Measurements from ENCODE around the gene ZNF79. TPM values are rescaled to one million over a fixed set of nuclear protein-coding genes. Genes with fewer than 3 reads are reported as not detected.

ZNF79 gene
- total RNA-seq, 1 experiment from 2014 or later, result 9.0 TPM

DNA sequence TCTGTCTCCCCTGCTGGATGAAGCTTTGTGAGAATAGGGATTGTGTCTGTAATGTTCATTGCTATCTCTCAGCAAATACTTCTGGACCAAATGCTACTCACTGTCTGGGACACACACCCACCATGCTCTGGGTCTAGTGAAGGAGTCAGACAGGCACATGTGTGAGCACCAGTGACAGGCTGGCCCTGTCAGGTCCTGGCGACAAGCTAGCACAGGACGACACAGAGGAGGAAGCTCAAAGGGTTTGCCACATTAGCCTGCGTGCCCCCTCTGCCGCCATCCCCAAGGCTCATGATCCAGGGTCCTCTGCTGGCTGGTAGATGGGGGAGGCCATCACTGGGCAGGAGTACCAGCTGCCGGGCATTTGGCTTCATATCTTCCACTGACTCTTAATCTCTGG lies 50.4 kb downstream of the ZNF79 start:
- CTCF ChIA-PET, result interaction anchor here (1.1 kb wide), 1 partner anchor 29 kb away, joined by 4 read pairs; no protein-coding TSS in a partner anchor

DNA sequence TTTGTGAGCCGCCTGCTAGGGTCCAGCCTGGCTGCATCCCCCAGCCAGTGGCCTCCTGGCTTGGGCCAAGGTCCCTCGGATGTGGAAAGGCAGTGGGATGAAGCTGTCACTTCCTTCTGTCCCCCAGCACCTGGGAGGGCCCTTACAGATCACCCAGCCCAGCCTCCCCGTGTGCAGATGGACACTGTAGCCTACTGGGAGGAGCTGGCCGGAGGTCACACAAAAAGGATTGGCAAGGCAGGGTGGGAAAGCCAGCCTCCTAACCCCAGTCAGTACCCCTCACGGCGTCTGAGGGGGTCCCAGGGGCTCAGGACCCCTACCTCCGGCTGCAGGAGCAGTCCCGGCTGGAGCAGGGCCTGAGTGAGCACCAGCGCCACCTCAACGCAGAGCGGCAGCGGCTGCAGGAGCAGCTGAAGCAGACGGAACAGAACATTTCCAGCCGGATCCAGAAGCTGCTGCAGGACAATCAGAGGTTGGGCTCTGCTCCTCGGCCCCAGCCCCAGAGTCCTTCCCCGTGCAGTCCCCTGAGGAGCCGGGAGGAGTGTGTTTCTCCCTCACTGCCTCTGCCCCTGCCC lies 55.4 kb downstream of the ZNF79 start:
- DNase-seq (ENCODE audit: low spot score) (no peak), ATAC-seq (no peak)
- TF ChIP-seq, protein P1, sequence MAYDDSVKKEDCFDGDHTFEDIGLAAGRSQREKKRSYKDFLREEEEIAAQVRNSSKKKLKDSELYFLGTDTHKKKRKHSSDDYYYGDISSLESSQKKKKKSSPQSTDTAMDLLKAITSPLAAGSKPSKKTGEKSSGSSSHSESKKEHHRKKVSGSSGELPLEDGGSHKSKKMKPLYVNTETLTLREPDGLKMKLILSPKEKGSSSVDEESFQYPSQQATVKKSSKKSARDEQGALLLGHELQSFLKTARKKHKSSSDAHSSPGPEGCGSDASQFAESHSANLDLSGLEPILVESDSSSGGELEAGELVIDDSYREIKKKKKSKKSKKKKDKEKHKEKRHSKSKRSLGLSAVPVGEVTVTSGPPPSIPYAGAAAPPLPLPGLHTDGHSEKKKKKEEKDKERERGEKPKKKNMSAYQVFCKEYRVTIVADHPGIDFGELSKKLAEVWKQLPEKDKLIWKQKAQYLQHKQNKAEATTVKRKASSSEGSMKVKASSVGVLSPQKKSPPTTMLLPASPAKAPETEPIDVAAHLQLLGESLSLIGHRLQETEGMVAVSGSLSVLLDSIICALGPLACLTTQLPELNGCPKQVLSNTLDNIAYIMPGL (CRISPR knock-in tag; IDR thresholded peaks at IDR 0.05), result no peak
- TF ChIP-seq, protein P2, sequence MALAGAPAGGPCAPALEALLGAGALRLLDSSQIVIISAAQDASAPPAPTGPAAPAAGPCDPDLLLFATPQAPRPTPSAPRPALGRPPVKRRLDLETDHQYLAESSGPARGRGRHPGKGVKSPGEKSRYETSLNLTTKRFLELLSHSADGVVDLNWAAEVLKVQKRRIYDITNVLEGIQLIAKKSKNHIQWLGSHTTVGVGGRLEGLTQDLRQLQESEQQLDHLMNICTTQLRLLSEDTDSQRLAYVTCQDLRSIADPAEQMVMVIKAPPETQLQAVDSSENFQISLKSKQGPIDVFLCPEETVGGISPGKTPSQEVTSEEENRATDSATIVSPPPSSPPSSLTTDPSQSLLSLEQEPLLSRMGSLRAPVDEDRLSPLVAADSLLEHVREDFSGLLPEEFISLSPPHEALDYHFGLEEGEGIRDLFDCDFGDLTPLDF (CRISPR knock-in tag; IDR thresholded peaks at IDR 0.05), result no peak
- TF ChIP-seq TEAD1 (CRISPR knock-in tag; IDR thresholded peaks at IDR 0.05), result no peak
- no peak for TF ChIP-seq CBFB (CRISPR knock-in tag; IDR thresholded peaks at IDR 0.05; ENCODE audit: low read depth)
- TF ChIP-seq, protein P3, sequence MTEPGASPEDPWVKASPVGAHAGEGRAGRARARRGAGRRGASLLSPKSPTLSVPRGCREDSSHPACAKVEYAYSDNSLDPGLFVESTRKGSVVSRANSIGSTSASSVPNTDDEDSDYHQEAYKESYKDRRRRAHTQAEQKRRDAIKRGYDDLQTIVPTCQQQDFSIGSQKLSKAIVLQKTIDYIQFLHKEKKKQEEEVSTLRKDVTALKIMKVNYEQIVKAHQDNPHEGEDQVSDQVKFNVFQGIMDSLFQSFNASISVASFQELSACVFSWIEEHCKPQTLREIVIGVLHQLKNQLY (CRISPR knock-in tag; IDR thresholded peaks at IDR 0.05), result no peak
- TF ChIP-seq, protein P4, sequence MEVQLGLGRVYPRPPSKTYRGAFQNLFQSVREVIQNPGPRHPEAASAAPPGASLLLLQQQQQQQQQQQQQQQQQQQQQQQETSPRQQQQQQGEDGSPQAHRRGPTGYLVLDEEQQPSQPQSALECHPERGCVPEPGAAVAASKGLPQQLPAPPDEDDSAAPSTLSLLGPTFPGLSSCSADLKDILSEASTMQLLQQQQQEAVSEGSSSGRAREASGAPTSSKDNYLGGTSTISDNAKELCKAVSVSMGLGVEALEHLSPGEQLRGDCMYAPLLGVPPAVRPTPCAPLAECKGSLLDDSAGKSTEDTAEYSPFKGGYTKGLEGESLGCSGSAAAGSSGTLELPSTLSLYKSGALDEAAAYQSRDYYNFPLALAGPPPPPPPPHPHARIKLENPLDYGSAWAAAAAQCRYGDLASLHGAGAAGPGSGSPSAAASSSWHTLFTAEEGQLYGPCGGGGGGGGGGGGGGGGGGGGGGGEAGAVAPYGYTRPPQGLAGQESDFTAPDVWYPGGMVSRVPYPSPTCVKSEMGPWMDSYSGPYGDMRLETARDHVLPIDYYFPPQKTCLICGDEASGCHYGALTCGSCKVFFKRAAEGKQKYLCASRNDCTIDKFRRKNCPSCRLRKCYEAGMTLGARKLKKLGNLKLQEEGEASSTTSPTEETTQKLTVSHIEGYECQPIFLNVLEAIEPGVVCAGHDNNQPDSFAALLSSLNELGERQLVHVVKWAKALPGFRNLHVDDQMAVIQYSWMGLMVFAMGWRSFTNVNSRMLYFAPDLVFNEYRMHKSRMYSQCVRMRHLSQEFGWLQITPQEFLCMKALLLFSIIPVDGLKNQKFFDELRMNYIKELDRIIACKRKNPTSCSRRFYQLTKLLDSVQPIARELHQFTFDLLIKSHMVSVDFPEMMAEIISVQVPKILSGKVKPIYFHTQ (CRISPR knock-in tag; IDR thresholded peaks at IDR 0.05), result no peak
- TF ChIP-seq, protein P5, sequence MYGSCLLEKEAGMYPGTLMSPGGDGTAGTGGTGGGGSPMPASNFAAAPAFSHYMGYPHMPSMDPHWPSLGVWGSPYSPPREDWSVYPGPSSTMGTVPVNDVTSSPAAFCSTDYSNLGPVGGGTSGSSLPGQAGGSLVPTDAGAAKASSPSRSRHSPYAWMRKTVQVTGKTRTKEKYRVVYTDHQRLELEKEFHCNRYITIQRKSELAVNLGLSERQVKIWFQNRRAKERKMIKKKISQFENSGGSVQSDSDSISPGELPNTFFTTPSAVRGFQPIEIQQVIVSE (CRISPR knock-in tag; IDR thresholded peaks at IDR 0.05; ENCODE audit: borderline replicate concordance), result no peak
- no peak for TF ChIP-seq SMAD3 (CRISPR knock-in tag; IDR thresholded peaks at IDR 0.05; ENCODE audit: borderline replicate concordance)
- no peak for TF ChIP-seq TP53 (CRISPR knock-in tag; IDR thresholded peaks at IDR 0.05)
- TF ChIP-seq, protein P6, sequence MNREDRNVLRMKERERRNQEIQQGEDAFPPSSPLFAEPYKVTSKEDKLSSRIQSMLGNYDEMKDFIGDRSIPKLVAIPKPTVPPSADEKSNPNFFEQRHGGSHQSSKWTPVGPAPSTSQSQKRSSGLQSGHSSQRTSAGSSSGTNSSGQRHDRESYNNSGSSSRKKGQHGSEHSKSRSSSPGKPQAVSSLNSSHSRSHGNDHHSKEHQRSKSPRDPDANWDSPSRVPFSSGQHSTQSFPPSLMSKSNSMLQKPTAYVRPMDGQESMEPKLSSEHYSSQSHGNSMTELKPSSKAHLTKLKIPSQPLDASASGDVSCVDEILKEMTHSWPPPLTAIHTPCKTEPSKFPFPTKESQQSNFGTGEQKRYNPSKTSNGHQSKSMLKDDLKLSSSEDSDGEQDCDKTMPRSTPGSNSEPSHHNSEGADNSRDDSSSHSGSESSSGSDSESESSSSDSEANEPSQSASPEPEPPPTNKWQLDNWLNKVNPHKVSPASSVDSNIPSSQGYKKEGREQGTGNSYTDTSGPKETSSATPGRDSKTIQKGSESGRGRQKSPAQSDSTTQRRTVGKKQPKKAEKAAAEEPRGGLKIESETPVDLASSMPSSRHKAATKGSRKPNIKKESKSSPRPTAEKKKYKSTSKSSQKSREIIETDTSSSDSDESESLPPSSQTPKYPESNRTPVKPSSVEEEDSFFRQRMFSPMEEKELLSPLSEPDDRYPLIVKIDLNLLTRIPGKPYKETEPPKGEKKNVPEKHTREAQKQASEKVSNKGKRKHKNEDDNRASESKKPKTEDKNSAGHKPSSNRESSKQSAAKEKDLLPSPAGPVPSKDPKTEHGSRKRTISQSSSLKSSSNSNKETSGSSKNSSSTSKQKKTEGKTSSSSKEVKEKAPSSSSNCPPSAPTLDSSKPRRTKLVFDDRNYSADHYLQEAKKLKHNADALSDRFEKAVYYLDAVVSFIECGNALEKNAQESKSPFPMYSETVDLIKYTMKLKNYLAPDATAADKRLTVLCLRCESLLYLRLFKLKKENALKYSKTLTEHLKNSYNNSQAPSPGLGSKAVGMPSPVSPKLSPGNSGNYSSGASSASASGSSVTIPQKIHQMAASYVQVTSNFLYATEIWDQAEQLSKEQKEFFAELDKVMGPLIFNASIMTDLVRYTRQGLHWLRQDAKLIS (CRISPR knock-in tag; IDR thresholded peaks at IDR 0.05; ENCODE audit: borderline replicate concordance), result no peak
- no peak for TF ChIP-seq EMX1 (CRISPR knock-in tag; IDR thresholded peaks at IDR 0.05)
- TF ChIP-seq, protein P7, sequence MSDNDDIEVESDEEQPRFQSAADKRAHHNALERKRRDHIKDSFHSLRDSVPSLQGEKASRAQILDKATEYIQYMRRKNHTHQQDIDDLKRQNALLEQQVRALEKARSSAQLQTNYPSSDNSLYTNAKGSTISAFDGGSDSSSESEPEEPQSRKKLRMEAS (CRISPR knock-in tag; IDR thresholded peaks at IDR 0.05), result no peak
- H3K4me1 Mint-ChIP-seq, result no peaks in the 10 kb centered on the region
- CTCF ChIA-PET, result interaction anchor here (1.3 to 2.1 kb wide), 2 partner anchors 10 to 24 kb away, joined by 5 to 9 read pairs; no protein-coding TSS in a partner anchor
- peaks cover 32% of the 10 kb centered on the region for H3K36me3 Mint-ChIP-seq
- no peaks in the 10 kb centered on the region for H3K27me3 Mint-ChIP-seq (ENCODE audit: low read depth)
- no peaks in the 10 kb centered on the region for H3K9me3 Mint-ChIP-seq
- H3K27ac Mint-ChIP-seq, result no peak overlapping the region
- POLR2A ChIA-PET, result no interaction called here
- no peak overlapping the region for H3K4me3 Mint-ChIP-seq

More for the DNA sequence above, 50.4 kb downstream of the ZNF79 start:
- Mint-ChIP-seq H3K9me3 (no peaks in the 10 kb centered on the region), H3K27me3 (ENCODE audit: low read depth) (no peaks in the 10 kb centered on the region), H3K4me1 (0 out of 2 replicates have a peak, but pooled peaks cover 4% of the 10 kb centered on the region), H3K36me3 (peaks cover 39% of the 10 kb centered on the region), H3K27ac (no peak overlapping the region), H3K4me3 (no peak overlapping the region)
- ATAC-seq, result no peak
- TF ChIP-seq FOXP1 (CRISPR knock-in tag; IDR thresholded peaks at IDR 0.05; ENCODE audit: borderline replicate concordance), result no peak
- TF ChIP-seq PRRX2 (CRISPR knock-in tag; IDR thresholded peaks at IDR 0.05), result no peak
- DNase-seq (ENCODE audit: low spot score), result no peak
- POLR2A ChIA-PET, result no interaction called here
